Activated effector memory CD4-positive, alpha-beta T cell treated with Interleukin-2 at 50 U/mL for 16 hours (primary cell): ENCODE results near the gene ERMARD.
"Not testable (repeated sequence)": the region's sequence is repeated elsewhere in the genome, so short reads cannot be mapped to it uniquely, and the experiment has no call there.

ENCODE experiments used
- DNase-seq: peaks from one replicate; pipeline ENCODE4 v3.0.0-alpha.2; 2020

Gene ERMARD

DNA sequence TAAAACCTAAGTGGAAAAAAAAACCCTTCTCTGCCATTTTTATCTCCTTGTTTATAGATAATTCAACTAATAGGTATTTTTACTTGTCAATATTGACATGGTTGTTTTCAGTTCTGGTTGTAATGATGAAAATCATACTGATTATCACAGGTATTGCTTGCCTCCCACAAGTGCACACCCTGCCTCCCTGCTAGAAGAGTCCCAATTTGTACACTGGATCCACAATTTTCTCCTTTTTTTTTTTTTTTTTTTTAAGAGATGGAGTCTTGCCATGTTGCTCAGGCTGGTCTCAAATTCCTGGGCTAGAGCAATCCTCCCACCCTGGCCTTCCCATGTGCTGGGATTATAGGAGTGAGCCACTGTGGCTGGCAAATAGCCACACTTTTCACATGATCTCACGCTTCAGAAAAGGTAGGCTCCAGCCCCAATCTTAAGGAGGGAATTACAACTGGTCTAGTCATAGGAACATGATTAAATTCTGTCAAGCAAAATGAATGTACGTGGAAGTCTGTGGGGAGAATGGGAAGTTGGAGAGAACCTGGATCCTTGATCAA, 12.4 kb upstream of the ERMARD start:
- DNase-seq = no peak

DNA sequence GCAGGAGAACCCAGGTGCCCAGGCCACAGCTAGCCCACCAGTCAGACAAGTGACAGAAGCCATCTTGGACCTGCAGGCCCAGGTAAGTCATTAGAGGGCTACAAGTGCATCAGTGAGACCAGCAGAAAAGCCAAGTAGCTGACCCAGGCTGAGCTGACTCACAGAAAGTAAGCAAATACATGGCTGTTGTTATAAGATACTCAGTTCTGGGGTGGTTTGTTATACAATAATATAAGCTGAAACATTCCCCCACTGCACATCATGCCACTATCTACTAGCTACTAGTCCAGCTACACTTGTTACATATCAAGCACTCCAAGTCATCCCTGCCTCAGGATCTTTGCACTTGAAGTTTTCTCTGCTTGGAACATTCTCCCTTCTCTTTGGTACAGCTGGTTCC, 10.1 kb upstream of the ERMARD start:
- DNase-seq = no peak

DNA sequence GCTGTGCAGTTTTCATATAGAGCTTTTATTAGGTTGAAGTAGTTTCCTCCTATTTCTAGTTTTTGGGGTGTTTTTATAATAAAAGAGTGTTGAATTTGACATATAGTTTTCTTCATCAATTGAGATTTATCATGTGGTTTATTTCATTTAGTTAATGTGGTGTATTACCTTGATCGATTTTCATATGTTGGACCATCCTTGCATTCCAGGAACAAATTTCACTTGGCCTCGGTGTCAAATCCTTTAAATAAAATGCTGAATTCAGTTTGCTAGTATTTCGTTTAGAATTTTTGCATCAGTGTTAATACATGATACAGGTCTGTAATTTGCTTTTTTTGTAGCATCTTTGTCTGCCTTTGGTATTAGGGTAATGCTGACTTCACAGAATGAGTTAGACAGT, 6.0 kb upstream of the ERMARD start:
- DNase-seq = no peak

DNA sequence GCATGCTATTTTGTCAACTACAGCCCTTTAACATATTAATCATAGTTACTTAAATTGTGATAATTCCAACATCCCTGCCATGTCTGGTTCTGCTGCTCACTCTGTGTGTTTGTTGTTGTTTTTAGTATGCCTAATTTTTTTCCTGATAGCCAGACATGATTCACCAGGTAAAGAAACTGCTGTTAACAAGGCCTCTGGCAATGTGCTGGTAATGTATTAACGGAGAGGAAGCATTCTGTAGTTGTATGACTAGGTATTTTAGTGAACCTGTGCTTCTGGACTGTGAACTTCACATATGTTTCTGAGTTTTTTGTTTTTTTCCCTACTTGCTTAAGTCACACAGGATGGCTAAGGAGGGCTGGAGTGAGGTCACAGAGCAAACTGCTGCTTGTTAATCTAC, 4.9 kb upstream of the ERMARD start:
- no peak for DNase-seq

DNA sequence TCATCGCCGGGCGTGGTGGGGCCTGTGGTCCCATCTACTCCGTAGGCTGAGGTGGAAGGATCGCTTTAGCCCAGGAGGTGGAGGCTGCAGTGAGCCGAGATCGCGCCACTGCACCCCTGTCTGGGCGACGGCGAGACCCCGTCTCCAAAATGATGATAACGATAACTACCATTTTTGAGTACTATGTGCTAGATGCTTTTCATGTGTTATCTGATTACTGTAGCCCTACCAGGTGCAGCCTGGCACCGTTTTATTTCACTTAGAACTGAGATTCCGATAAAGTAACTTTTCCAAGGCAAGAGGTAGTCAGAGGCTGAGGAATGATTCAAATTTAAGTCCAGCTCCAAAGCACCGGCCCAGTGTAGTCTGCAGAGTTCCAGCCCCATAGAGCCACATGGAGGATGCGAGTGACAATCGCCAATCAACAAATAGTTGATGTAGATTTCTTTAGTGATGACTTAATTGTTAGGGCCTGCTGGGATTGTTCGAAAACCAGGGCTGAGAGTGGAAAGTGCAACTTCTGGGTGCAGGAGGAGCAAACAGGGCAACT, 727 bp downstream of the ERMARD start:
- no peak for DNase-seq

DNA sequence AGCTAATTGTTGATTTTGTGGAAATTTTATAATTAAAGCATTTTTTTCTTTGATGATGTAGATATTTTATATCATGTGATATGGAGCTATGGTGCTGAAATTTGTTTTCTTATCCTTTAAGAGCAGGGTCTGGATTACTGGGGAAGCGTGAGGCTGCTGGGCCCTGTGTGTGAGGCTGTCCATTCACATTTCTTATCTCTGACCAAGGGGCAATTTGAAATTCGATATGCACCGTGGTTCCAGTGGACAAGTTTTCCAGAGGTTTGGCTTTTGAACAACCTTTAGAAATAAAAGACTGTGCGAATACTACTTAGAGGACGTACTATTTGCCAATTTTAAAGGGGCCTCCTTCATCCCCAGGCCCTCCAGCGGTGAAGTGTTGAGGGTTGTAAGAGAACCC, 3.7 kb downstream of the ERMARD start:
- no peak for DNase-seq

DNA sequence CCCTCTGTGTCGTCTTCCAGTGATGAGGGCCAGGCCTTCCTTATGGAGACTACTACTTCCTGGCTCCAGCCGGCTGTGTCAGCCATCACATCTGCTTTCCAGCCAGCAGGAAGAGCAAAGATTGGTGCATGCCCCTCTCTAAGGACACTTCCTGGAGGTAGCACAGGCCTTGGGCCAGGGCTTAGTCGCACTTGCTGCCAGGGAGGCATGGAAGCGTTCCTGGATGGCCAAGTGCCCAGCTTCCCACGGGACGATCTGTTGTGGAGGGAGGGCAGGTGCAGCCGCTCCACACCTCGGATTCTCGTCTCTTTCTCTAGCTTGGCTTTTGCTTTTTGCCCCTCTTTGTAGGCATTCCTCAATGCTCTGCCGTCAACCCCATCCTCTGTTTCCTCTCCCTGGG, 11.9 kb downstream of the ERMARD start:
- DNase-seq = no peak

DNA sequence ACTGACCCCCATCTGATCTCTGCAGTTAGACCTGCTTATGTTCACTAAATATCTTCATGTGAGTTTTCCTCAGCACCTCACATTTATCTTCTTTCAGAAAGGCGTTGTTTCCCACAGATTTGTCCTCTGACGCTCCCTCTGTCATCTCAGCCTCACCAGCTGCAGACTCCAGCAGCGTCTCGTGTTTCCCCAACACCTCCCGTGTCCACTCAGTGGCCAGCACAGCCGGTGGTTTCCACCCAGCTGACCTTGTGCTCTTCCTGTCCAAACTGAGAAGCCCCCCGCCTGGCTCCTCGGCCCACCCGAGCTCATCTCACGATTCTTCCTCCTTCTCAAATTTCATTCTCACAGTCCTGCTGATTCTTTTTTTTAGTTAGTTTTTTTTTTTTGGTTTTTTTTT, 12.5 kb downstream of the ERMARD start:
- no peak for DNase-seq

DNA sequence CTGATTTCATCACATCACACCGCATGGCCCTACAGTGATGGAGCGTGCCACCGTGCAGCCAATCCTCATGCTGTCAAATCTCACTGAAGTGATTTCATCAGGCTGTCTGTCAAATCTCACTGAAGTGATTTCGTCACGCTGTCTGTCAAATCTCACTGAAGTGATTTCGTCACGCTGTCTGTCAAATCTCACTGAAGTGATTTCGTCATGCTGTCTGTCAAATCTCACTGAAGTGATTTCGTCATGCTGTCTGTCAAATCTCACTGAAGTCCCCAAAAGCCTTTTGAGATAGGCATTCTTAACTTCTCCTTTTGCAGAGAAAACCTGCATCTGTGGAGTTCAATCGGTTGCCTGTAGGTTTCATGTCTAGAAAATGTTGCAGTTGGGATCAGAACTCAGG, 14.4 kb downstream of the ERMARD start:
- DNase-seq = not testable (repeated sequence)

DNA sequence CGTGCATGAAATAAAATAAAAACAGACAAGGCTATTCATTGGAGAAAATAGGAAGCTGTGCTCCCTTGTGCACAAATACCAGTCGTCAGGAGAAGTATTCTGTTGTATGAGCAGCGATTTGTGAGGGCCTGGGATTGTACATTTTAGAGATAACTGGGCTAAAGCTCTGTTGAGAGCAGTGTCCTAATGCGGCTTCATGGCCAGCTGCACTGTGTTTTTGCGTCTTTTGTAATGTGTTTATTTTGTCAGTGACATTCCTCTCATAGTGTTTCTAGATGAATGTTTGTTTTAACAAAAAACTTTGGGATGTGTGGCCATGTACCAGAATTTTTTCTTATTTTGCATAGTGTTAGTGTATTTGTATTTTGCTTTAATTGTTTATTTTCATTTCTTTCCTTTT, 14.8 kb downstream of the ERMARD start:
- DNase-seq = no peak

DNA sequence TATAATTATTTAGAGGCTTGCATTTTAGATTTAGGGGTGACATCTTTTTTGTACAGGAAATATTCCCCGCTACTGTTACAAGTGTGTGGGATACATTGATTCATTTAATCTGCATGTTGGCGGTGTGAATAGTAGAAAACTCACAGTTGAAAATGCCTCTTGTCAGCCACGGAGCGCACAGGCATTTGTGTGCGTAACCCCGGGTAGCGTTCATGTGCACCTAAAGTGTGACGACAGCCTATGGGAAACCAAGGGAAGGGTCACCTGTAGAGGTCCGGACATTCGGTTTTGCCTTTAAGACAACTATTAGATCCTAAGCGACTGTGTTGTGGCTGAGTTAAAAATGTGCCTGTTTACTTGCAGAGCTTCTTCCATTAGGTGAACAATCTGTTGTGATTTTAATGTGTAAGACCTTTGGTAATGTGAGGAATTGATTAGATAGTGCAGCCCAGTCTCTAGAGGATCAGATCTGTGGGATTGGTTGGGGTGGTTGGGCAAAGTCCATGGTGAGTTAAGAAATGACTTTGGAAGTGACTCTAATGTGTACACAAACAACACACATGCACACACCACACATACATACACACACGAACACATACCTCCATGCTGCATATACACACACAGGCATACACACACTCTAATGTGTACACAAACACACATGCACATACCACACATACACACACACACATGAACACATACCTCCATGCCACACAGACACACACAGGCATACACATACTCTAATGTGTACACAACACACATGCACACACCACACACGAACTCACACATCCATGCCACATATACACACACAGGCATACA, 15.7 kb downstream of the ERMARD start:
- no peak for DNase-seq

DNA sequence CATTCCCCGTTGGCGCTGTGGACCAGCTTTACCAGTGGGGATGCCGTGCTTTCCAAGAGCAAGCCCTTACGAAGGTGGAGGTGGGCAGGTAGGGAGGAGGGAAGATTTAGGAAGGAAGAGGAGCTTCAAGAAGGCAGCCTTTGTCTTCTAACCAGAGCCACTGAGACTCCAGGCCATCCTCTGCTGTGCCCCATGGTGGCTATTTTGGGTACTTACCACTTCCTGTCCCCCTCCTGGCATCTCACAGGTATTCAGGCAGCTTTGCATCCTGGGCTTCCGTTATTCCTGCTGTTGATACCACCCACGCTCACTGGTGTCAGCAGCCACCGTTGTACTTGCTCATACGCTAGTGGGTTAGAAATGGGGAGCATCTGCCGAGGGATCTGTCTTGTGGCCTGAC, 22.9 kb downstream of the ERMARD start:
- DNase-seq = no peak

DNA sequence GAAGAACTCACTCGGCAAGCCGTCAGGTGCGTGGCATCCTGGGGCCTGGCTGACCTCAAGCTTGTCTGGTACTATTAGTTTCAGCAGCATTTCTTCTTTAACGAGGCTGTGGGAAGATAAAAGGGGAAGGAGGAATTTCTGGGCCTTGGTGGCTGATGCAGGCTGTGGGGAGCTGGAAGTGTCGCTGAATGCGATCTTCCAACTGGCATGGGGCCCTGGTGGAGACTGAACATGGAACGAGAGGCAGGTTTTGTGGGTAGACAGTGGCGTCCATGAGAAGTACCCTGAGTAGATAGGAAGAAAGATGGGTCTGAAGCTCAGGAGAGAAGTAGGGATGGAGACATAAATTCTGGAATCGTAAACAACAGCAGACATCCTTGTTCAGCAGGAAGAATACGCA, 23.9 kb downstream of the ERMARD start:
- no peak for DNase-seq

DNA sequence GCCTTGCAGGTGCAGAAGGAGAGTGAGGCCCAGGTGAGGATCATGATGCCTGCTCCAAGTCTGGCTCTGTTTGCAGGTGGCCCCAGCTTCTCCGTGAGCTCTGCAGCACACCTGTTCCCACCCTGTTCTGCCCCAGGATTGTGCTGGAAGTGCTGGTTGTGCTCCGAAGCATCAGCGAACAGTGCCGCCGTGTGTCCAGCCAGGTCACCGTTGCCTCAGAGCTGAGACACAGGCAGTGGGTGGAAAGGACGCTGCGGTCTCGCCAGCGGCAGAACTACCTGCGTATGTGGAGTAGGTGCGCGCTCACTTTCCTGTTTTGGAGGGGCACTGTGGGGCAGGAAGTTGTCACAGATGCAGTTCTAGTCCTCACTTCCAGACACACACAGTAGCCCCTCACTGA, 25.0 kb downstream of the ERMARD start:
- DNase-seq = no peak

DNA sequence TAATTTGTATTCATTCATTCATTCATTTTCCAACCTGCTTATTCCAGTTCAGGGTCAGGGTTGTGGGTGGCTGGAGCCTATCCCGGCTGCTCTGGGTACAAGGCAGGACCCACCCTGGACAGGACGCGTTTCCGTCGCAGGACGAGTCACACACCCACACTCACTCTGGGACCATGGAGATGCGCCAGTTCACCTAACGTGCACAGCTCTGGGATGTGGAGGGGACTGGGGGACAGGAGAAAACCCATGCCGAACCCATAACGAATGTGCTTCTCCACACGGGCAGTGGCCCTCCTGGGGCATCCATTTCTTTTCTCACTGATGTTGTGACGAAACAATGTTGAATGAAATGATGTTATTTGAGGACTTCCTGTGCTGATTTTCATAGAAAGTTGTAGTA, 26.5 kb downstream of the ERMARD start:
- DNase-seq = no peak

DNA sequence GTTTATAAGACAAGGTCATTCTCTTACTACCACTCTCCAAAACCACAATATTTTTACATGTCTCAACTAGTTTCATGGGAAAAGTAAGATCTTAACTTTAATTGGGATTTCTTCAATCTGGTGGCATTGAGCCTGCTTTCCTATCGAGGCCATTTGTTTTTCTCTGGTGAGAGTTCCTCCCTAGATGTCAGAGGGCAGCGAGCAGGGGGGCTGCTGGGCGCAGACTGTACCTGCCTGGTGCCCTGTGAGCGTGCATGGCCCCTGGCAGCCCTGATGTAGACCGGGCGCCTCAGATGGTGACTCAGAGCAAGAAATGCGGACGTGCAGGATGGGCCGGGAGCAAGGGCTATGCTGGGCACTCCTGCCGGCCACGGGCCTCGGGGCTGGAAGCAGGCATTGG, 27.2 kb downstream of the ERMARD start:
- no peak for DNase-seq

DNA sequence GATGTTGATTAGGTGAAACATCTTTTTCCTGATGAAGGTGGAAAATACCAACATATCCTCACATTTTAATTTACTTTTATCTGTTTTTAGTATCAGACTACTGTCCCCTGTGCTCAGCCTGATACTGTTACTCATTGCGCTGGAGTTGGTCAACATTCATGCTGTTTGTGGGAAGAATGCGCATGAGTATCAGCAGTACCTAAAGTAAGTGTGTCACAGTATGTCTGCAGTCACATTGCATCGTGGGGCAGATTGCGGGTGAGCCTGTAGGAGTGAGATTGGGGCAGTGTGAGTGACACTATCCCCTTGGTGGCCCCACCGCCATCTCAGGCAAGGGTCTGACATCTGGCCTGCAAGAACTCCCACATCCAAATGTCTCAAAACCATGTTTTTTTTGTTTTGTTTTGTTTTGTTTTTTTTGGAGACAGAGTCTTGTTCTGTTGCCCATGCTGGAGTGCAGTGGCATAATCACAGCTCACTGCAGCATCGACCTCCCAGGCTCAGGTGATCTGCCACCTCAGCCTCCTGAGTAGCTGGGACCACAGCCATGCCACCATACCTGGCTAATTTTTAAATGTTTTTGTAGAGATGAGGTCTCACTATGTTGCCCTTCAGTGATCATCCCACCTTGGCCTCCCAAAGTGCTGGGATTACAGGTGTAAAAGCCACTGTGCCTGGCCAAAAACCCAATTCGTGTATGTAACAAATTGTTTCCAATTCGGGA, 27.8 kb downstream of the ERMARD start:
- no peak for DNase-seq

DNA sequence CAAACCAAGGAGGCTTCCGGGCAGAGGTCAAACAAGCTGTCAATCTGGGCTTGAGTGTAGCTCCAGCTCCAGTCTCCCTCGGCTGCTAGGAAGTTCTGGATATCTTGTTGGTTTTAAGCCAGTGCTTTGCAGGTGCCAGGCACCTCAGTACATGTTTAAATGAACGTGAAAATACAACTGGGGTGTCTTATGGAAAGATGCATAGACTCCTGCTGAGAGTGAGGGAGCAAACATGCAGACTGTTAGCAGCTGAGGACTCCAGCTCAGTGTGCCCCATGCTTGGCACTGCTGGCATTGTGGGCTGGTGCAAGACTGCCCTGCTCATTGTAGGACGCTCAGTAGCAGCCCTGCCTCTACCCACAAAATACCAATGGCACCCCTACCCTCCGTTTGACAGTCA, 28.5 kb downstream of the ERMARD start:
- DNase-seq = no peak

DNA sequence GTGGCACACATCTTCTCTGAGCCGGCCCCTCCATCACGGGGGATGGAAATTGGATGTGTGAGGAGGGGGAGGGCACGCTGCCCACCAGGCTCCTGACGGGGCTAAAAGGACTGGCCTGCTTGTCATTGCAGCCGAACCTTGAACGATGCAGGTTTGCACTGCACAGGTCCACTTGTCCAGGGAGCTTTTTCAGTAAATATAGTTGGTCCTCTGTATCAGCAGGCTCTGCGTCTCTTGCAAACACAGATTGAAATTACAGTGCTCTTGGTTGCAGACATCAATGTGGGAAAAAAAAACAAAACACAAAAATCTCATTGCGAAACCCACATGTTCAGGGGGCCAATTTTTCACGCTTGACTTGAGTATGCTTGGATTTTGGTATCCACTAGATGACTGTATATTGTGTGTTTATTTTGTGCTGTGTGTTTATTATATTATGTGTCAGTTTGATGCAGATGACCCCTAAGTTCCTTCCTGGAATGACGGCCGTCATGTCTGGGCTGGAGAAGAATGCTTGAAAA, 29.2 kb downstream of the ERMARD start:
- DNase-seq = no peak

DNA sequence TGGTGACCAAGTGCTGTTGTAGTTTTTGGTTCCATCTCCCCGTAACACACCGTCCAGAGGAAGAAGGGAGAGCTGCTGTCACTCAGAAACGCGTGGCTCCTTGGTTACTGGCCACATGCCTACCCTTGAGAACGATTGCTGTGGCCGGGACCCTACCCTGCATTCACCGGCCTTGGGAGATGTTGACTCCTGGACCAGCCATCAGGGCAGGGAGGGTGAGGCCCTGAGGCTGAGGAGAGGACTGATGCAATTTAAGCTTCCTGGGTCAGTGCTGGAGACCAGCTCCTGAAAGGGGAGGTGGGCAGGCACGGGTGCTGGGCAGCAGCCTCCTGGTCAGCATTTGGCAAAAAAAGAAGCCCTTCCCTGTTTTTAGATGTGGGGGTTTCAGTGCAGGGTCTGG, 31.5 kb downstream of the ERMARD start:
- DNase-seq = no peak

DNA sequence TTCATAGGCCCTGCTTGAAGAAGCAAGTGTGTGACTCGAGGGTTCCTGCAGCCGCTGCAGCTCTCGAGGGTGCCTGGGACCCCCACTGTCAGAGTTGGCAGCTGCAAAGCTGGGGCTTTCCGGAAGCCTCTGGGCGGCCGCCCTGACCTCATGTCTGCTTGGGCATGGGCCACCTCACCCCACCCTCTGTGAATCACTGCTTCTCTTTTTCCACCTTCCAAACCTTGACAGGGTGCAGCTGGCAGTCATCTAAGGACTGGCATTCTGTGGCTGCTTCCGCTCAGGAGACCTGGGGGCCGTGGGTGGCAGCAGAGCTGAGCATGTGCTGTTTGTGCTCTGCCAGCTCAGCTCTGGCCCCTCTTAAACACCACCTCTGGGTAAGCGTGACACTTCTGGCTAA, 32.0 kb downstream of the ERMARD start:
- DNase-seq = no peak

DNA sequence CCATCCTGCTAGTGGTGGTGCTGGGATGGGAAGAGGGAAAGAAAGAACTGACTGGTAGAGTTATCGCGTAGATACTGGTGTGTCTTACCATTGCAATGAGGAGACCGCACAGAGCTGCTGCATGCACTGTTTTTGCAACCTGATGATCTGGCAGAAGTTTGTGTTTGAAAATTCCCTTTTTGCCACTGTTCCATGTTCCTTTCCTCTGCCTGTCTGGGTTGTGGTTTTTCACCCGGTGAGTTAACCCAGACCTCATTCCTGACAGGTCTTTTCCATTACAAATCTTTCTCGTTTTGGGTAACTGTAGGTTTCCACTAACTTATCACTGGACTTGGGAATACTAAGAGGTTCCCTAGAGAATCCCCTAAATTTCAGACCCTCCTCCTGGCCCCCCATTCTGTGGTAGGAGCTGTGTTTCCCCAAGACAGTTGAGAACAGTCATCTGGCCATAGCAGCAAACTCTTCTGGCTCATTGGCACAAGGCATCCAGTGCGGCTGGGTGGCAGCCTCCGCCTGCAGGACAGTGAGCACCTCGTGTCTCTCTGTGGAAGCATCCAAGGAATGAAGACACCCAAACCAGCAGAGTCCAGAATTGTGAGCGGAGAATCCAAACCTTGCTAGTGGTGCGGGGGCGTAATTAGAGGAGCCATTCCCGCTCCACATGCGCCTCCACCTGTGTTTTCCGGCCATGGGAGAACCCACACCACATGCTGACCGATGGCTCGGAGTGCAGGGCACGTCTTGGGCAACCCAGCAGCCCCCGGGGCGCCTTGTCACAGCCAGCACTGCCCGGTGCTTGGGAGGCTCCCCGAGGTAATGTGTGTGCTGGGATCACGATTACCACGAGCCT, 32.8 kb downstream of the ERMARD start:
- no peak for DNase-seq

DNA sequence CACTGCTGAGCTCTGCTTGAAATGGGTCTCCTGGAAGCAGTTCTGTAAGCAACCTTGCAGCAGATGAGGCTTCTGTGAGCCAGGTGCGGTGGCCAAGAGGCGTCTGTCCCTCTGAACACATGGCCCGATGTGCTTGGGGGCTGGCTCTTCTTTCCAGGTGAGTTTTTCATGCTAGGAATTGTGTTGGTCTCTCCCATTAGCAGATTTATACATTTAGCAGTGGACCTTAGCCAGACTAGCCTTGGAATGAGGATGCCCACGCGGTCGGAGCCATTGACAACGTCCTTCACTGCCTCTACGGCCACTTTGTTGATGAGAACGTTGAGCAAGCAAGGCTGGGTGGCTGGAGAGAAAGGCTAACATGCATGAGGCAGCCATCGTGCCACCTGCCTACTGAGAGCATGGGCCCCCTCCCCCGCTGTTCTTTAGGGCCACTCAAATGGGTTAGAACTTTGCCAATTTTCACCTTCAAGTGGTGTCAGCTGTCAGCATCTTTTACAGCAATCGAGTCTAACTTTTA, 33.5 kb downstream of the ERMARD start:
- DNase-seq = no peak
